ENCODE data around the gene CASKIN1.
"Not testable (repeated sequence)": the region's sequence is repeated elsewhere in the genome, so short reads cannot be mapped to it uniquely, and the experiment has no call there.

The CASKIN1 gene

GRCh38 chr16:2196162-2196980 lies at the start of gene CASKIN1:
TSS of gene CASKIN1 (minus strand) at chr16:2196605. CDS start at chr16:2196432, 173 bp downstream.
- DNase-seq (ENCODE audit: low read depth) = no peak

- DNase-seq (ENCODE audit: low read depth) = no peak
These were observed 48.8 kb upstream of the CASKIN1 start for GRCh38 chr16:2244926-2245795.

- no peak for DNase-seq (ENCODE audit: low read depth)
These were observed 47.9 kb upstream of the CASKIN1 start for GRCh38 chr16:2244301-2244700.

- DNase-seq (ENCODE audit: low read depth) = no peak
These were observed 47.4 kb upstream of the CASKIN1 start for GRCh38 chr16:2243781-2244180.

- DNase-seq (ENCODE audit: low read depth) = no peak
These were observed 46.7 kb upstream of the CASKIN1 start for GRCh38 chr16:2243031-2243528.

- DNase-seq (ENCODE audit: low read depth) = no peak
These were observed 46.2 kb upstream of the CASKIN1 start for GRCh38 chr16:2242598-2242997.

GRCh38 chr16:2240331-2240730 lies 43.9 kb upstream of the CASKIN1 start:
- DNase-seq (ENCODE audit: low read depth) = not testable (repeated sequence)

GRCh38 chr16:2238838-2239675 lies 42.7 kb upstream of the CASKIN1 start:
- DNase-seq (ENCODE audit: low read depth) = no peak

GRCh38 chr16:2238150-2238837 lies 41.9 kb upstream of the CASKIN1 start:
- no peak for DNase-seq (ENCODE audit: low read depth)

GRCh38 chr16:2237493-2238149 lies 41.2 kb upstream of the CASKIN1 start:
- DNase-seq (ENCODE audit: low read depth) = no peak

- DNase-seq (ENCODE audit: low read depth) = no peak
These were observed 40.7 kb upstream of the CASKIN1 start for GRCh38 chr16:2237102-2237482.

- DNase-seq (ENCODE audit: low read depth) = no peak
These were observed 40.1 kb upstream of the CASKIN1 start, which contains the start of gene DNASE1L2 for GRCh38 chr16:2236337-2237101. TSS of gene DNASE1L2 (plus strand) at chr16:2236444. CDS start at chr16:2236817, 373 bp downstream.

- DNase-seq (ENCODE audit: low read depth) = no peak
These were observed 39.4 kb upstream of the CASKIN1 start for GRCh38 chr16:2235695-2236336.

- no peak for DNase-seq (ENCODE audit: low read depth)
These were observed 38.8 kb upstream of the CASKIN1 start for GRCh38 chr16:2235234-2235651.

- no peak for DNase-seq (ENCODE audit: low read depth)
These were observed 38.4 kb upstream of the CASKIN1 start for GRCh38 chr16:2234813-2235170.

- DNase-seq (ENCODE audit: low read depth) = no peak
These were observed 37.7 kb upstream of the CASKIN1 start for GRCh38 chr16:2233872-2234812.

GRCh38 chr16:2233046-2233775 lies 36.8 kb upstream of the CASKIN1 start:
- DNase-seq (ENCODE audit: low read depth) = no peak

Data from activated T-cell treated with anti-CD3 and anti-CD28 coated beads for 24 hours (primary cell).